Activated CD4-positive, alpha-beta T cell treated with anti-CD3 and anti-CD28 coated beads, Interleukin-2, amount 10 ng/mL, durations not matched to agents 24 days and 14 days (primary cell): ENCODE results near the gene KLHL24. TPM values are rescaled to one million over a fixed set of nuclear protein-coding genes. Genes with fewer than 3 reads are reported as not detected.
"Not testable (repeated sequence)": the region's sequence is repeated elsewhere in the genome, so short reads cannot be mapped to it uniquely, and the experiment has no call there.

ENCODE experiments used
- DNase-seq: peaks from one replicate; pipeline ENCODE4 v3.0.0; 2022
- H3K27ac Mint-ChIP-seq: one replicate; pipeline ENCODE4 v1.8.0; 2022; ENCODE audit warnings: mild to moderate bottlenecking, mixed read lengths
- H3K27me3 Mint-ChIP-seq: one replicate; pipeline ENCODE4 v1.8.0; 2022; ENCODE audit warnings: mixed read lengths
- H3K36me3 Mint-ChIP-seq: one replicate; pipeline ENCODE4 v1.8.0; 2022; ENCODE audit warnings: low read depth, mild to moderate bottlenecking, mixed read lengths
- H3K4me1 Mint-ChIP-seq: one replicate; pipeline ENCODE4 v1.8.0; 2021; ENCODE audit warnings: mixed read lengths
- H3K4me3 Mint-ChIP-seq: one replicate; pipeline ENCODE4 v1.8.0; 2022; ENCODE audit warnings: mild to moderate bottlenecking, moderate library complexity, mixed read lengths
- H3K9me3 Mint-ChIP-seq: one replicate; pipeline ENCODE4 v1.8.0; 2021; ENCODE audit warnings: mixed read lengths
- intact Hi-C: fragments of 100-400 bp; cut with micrococcal nuclease; formaldehyde crosslinking; loops from one replicate; pipeline ENCODE4 v1.15.1; 2023
- total RNA-seq: library from RNA; stranded (reverse); gene quantifications from 2 replicates; pipeline ENCODE4 v1.2.3, GENCODE V29; 2022

KLHL24 gene, protein sequence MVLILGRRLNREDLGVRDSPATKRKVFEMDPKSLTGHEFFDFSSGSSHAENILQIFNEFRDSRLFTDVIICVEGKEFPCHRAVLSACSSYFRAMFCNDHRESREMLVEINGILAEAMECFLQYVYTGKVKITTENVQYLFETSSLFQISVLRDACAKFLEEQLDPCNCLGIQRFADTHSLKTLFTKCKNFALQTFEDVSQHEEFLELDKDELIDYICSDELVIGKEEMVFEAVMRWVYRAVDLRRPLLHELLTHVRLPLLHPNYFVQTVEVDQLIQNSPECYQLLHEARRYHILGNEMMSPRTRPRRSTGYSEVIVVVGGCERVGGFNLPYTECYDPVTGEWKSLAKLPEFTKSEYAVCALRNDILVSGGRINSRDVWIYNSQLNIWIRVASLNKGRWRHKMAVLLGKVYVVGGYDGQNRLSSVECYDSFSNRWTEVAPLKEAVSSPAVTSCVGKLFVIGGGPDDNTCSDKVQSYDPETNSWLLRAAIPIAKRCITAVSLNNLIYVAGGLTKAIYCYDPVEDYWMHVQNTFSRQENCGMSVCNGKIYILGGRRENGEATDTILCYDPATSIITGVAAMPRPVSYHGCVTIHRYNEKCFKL
- 6.7 and 6.9 TPM in 2 replicates for total RNA-seq

DNA sequence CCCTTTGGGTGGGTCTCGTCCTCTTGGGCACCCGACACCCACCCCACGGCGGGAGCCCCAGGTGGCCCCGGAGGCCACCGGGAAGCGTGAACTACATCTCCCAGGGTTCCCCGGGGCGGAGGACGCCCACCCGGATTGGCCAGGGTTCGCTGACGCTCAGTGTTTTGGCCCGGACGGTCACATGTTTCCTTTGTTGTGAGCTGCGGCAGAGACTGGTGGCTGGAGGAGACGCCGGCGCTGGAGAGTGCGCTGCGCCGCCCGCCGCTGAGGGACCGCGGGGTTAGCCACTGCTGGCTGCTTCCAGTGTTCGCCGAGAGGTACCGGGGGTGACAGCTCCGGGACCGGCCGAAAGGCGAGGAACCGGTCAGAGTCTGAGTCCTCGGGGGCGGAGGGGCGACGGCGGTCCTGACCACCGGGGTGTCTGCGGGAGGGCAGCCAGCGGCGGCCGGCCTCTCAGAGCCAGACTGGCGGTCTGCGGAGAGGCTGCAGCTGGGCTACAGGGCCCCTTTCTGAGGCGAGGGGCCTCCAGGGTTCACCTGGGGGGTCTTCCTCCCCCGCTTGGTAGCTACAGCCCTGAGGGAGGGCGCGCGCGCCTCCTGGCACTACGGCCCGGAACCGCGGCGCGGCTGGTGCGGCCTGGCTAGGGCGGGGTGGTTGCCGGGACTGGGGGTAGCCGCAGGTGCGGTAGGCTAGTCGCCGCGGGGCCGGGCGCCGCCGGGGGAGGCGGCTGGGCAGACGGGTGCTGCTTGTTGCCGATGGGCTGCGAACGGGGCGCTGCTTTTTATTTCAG lies at the start of gene KLHL24:
Gene KLHL24 (plus strand): TSS at position 193 of the 790 bp plus-strand sequence. CDS start 14,734 bp downstream, outside the sequence.
- no peaks in the 10 kb centered on the region for H3K36me3 Mint-ChIP-seq
- peak within 1 kb of the TSS; percentile 96 for H3K27ac Mint-ChIP-seq
- H3K4me1 Mint-ChIP-seq, result peaks cover 20% of the 10 kb centered on the region
- peak within 1 kb of the TSS; percentile 94 for H3K4me3 Mint-ChIP-seq
- H3K27me3 Mint-ChIP-seq, result no peaks in the 10 kb centered on the region
- DNase-seq, result peak; percentile 97
- H3K9me3 Mint-ChIP-seq, result peaks cover 3% of the 10 kb centered on the region
- intact Hi-C loops, result loop anchor here (1.0 to 10.0 kb wide), 9 partner anchors 63 to 727 kb away; partner anchors contain the start of genes ABCC5, KLHL6 and PARL

DNA sequence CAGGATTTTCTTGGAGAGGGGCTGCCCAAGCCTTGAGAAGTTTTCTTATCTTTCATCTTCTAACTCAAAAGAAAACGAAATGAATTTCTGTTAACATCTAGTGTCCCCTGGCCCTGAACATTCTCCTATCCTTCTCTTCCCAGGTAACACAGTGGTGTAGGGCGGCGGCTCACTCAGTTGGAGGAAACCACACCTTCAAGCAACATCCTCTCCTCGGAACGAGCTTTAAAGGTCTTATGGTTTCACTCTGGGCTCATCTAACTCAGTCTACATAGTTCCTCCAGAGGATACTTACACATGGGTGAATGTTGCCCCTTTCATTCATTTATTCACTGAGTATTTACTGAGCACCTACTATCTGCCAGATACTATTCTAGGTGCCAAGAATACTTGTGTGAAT lies 48.9 kb upstream of the KLHL24 start:
- Mint-ChIP-seq H3K27ac (peak overlapping the region; percentile 84), H3K4me1 (peaks cover 28% of the 10 kb centered on the region), H3K36me3 (no peaks in the 10 kb centered on the region), H3K27me3 (no peaks in the 10 kb centered on the region), H3K9me3 (no peaks in the 10 kb centered on the region), H3K4me3 (peak overlapping the region; percentile 24)
- peak; percentile 76 for DNase-seq
- intact Hi-C loops, result loop anchor here (2.0 kb wide), 1 partner anchor 32 kb away; the partner anchor contains the start of gene KLHL6

DNA sequence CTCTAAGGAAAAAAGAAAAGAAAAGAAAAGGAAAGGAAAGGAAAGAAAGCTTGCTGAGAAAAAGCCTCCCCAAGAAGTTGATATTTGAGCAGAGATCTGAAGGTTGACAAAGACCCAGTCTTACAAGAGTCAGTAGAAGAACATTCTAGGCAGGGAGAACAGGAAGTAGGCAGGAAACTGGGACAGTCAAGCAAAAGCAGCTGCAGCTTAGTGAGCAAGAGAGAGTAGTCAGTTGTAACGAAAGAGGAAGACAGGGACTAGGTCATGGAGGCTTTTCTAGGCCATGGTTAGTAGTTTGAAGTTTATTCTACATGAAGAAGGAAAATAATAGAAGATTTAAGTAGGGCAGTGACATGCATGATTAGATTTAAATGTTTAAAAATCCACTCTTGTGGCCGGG lies 48.1 kb upstream of the KLHL24 start:
- Mint-ChIP-seq H3K9me3 (no peaks in the 10 kb centered on the region), H3K36me3 (no peaks in the 10 kb centered on the region), H3K27ac (peak overlapping the region; percentile 84), H3K27me3 (no peaks in the 10 kb centered on the region), H3K4me3 (peak overlapping the region; percentile 19), H3K4me1 (peaks cover 35% of the 10 kb centered on the region)
- DNase-seq, result peak; percentile 61
- intact Hi-C loops, result loop anchor here (2.0 kb wide), 1 partner anchor 33 kb away; the partner anchor contains the start of gene KLHL6

DNA sequence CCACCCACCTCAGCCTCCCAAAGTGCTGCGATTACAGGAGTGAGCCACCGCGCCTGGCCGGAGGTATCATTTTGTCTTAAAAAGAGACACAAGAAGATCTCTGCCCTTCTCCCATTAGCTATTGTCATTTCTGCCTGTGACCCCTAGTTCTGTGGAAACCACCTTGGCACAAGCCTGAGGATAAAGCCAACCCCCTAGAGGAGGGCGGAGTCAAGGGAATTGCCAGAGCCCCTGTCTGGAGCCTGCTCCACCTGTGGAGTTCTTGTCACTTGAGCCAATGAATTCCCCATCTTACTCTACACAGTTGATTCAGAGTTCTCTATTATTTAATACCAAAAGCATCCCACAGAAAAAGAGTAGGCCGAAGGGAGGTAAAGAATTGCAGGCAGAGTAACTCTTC lies 45.0 kb upstream of the KLHL24 start:
- Mint-ChIP-seq H3K4me3 (no peak overlapping the region), H3K27ac (no peak overlapping the region), H3K27me3 (no peaks in the 10 kb centered on the region), H3K9me3 (no peaks in the 10 kb centered on the region), H3K36me3 (no peaks in the 10 kb centered on the region), H3K4me1 (peaks cover 33% of the 10 kb centered on the region)
- no peak for DNase-seq
- intact Hi-C loops, result no loop called here

DNA sequence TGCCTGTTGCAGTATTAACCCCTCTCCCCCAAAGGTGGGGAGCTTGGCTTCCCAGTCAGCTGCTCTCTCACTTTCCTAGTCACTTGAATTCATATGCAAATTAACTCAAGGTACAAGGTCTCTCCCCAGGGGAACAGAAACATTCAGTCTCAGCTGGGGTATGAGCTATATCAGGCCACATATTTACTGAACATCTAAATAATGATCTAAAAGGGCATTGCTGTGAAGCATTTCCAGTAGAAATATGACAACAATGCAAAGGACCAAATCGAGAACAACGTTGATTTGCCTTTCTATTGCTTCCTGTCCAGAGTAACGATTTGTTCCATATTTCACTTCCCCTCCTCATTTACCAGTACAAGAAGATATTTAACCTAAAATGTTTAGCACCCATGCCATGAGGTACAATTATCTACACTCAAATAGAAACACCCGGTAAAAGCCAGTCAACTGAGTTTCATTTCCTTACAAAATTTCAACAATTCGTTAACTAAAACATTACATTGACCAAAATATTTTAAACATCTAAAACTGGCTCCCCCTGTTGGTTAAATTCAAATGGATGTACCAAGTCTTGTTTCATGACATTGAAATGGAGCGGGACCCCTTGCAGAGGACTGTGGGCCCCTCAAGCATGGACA lies 43.4 kb upstream of the KLHL24 start:
- intact Hi-C loops, result no loop called here
- Mint-ChIP-seq H3K4me3 (peak overlapping the region; percentile 39), H3K36me3 (no peaks in the 10 kb centered on the region), H3K4me1 (peaks cover 21% of the 10 kb centered on the region), H3K9me3 (no peaks in the 10 kb centered on the region), H3K27me3 (no peaks in the 10 kb centered on the region), H3K27ac (peak overlapping the region; percentile 63)
- no peak for DNase-seq

DNA sequence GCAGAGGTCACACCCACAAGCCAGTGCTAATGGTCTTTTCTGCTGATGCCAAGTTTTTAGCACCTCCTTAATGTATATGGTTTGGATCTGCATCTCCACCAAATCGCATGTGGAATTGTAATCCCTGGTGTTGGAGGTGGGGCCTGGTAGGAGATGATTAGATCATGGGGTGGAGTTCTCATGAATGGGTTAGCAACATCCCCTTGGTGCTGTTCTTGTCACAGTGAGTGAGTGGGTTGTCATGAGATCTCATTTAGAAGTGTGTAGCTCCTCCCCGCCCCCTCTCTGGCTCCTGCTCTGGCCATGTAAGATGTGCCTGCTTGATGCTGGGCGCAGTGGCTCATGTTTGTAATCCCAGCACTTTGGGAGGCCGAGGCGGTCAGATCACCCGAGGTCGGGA lies 42.6 kb upstream of the KLHL24 start:
- Mint-ChIP-seq H3K4me1 (peaks cover 16% of the 10 kb centered on the region), H3K27me3 (peaks cover 3% of the 10 kb centered on the region), H3K36me3 (no peaks in the 10 kb centered on the region), H3K27ac (no peak overlapping the region), H3K9me3 (peaks cover 4% of the 10 kb centered on the region), H3K4me3 (no peak overlapping the region)
- intact Hi-C loops, result no loop called here
- no peak for DNase-seq

DNA sequence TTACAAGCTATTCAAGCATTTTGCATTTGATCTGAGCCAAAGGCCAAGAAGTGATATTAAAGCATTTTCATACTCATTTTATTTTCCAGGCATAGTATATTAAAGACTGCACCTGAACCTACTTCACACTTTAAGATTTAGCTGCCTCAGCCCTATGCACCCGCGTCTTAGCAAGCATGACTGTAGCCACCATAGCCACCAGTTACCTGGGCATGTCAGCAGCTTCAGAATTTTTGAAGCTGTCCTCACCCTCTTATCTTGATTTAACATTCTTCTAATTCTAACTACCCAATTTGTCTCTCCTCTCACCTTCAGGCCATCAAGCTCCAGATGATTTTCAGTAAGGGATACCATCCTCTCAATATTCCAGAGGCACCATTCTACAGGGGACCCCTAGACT lies 40.8 kb upstream of the KLHL24 start:
- H3K27me3 Mint-ChIP-seq, result peaks cover 5% of the 10 kb centered on the region
- H3K4me1 Mint-ChIP-seq, result peaks cover 9% of the 10 kb centered on the region
- peaks cover 6% of the 10 kb centered on the region for H3K36me3 Mint-ChIP-seq
- peaks cover 12% of the 10 kb centered on the region for H3K9me3 Mint-ChIP-seq
- DNase-seq, result no peak
- intact Hi-C loops, result no loop called here
- H3K4me3 Mint-ChIP-seq, result no peak overlapping the region
- H3K27ac Mint-ChIP-seq, result no peak overlapping the region

DNA sequence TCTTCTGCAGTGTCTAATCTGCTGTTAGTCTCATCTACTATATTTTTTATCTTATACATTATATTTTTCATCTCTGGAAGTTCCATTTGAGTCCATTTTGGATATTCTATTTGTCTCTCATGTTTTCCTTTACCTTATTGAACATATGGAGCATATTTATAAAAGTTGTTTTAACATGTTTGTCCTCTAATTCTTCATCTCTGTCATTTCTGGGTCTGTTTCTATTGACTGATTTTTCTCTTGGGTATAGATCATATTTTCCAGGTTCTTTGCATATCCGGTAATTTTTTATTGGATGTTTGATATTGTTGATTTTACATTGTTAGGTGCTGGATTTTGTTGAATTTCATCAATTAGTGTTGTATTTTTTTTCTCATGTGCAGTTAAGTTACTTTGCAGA lies 37.5 kb upstream of the KLHL24 start:
- Mint-ChIP-seq H3K27ac (no peak overlapping the region), H3K4me3 (no peak overlapping the region), H3K9me3 (peaks cover 12% of the 10 kb centered on the region), H3K4me1 (no peaks in the 10 kb centered on the region), H3K27me3 (peaks cover 5% of the 10 kb centered on the region), H3K36me3 (peaks cover 6% of the 10 kb centered on the region)
- DNase-seq, result no peak
- intact Hi-C loops, result no loop called here

DNA sequence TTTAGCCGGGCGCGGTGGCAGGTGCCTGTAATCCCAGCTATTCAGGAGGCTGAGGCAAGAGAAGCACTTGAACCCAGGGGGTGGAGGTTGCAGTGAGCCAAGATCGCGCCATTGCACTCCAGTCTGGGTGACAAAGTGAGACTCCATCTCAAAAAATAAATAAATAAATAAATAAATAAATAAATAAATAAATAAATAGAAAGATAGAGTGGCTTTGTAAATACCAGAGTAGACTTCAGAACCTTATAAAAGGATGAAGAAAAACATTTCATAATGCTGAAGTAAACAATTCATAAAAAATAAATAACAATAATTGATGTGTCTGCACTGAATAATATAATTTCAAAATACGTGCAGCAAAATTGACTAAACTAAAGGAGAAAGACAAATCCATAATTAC lies 24.1 kb upstream of the KLHL24 start:
- H3K36me3 Mint-ChIP-seq, intact Hi-C loops, H3K4me1 Mint-ChIP-seq, H3K4me3 Mint-ChIP-seq, H3K27ac Mint-ChIP-seq, H3K9me3 Mint-ChIP-seq, H3K27me3 Mint-ChIP-seq, DNase-seq: not testable (repeated sequence)

DNA sequence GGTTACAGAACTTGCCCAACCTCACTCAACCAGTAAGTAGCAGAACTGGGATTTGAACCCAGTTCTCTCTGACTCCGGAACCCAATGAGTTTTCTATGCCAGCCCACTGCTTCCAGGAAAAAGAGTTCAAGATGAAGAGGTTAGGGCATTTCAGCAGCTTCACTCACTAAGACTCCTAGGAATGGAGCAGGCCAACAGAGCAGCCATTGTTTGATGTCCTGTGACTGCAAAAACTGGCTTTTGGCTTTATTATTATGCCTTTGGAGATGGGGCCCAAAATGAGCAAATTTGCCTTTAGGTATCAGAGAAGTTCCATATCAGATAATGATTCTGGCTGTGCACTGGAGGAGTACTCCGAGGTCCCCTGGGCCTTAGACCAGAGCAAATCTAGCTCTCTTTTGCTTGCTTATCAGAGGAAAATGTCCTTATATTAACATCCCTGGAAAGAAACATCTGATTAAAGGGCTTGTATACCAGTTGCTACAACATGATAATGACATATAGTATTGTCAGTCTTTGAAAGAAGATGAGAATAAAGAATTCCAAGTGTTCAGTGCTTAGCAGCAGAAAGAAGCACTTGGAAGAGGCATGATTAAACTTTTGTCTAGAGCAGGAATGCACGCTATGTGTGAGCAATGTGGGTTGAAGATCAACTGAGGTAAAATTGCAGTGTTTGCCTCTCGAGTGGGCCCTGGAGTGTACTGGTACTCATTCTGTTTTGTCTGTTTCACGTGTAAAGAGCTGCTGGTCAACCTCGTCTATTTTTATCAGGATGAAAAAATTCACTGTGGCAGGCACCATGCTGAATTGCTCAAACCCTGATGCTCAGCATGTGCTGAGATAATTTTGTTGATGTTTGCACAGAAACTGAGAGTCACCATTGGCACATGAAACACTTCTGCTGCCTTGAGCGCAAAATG lies 21.8 kb upstream of the KLHL24 start:
- Mint-ChIP-seq H3K4me1 (no peaks in the 10 kb centered on the region), H3K27ac (no peak overlapping the region), H3K27me3 (no peaks in the 10 kb centered on the region), H3K4me3 (no peak overlapping the region), H3K9me3 (no peaks in the 10 kb centered on the region), H3K36me3 (no peaks in the 10 kb centered on the region)
- no peak for DNase-seq
- intact Hi-C loops, result no loop called here

DNA sequence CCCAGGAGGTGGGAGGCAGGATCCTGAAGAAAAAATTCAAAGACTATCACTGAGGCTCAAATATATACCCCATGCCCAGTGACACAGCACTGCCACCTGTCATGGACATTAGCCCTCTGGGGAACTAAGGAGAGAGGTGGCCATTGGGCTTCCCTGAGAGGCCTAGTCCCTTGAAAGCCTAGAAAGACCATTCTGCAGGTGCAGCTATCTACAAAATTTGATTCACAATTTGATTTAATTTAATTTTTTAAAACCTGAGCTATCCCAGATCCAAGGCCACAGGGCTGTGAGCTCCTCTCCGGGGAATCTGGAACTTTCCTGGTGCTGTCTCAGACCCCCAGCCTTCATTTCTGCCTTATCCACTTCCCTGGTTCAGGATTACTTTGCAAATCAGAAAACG lies 16.9 kb upstream of the KLHL24 start:
- no peak for DNase-seq
- Mint-ChIP-seq H3K36me3 (no peaks in the 10 kb centered on the region), H3K27me3 (peaks cover 7% of the 10 kb centered on the region), H3K4me1 (no peaks in the 10 kb centered on the region), H3K4me3 (no peak overlapping the region), H3K27ac (no peak overlapping the region), H3K9me3 (no peaks in the 10 kb centered on the region)
- intact Hi-C loops, result no loop called here

DNA sequence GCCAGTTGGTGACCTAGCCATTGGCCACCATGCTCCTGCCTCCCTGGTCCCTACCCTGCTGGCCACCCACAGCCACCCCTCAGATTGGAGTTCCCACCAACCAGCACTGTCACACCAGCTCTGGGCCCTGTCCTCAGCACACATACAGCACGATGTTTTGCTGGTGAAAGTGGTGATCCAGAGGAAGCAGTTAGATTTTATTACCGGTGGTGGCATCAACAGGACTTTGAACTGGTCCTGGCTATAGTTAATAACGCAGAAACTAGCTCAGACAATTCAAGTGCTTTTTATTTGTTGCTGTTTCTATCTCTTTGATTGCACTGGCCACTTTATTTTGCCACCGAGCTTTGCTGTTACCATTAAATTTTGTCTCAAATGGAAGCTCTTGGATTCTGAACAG lies 16.4 kb upstream of the KLHL24 start:
- DNase-seq, result no peak
- H3K9me3 Mint-ChIP-seq, result no peaks in the 10 kb centered on the region

More for the DNA sequence above, 16.4 kb upstream of the KLHL24 start:
- no peak overlapping the region for H3K27ac Mint-ChIP-seq
- no peaks in the 10 kb centered on the region for H3K4me1 Mint-ChIP-seq
- intact Hi-C loops, result no loop called here
- H3K36me3 Mint-ChIP-seq, result no peaks in the 10 kb centered on the region
- H3K4me3 Mint-ChIP-seq, result no peak overlapping the region
- peaks cover 7% of the 10 kb centered on the region for H3K27me3 Mint-ChIP-seq
